Right renal pelvis (tissue), 4 donors: ENCODE data around the gene OR1E2. TPM values are rescaled to one million over a fixed set of nuclear protein-coding genes. Genes with fewer than 3 reads are reported as not detected.
"Not testable (repeated sequence)": the region's sequence is repeated elsewhere in the genome, so short reads cannot be mapped to it uniquely, and the experiment has no call there.

Source experiments
- DNase-seq, 4 donors: peaks; one replicate each; pipeline ENCODE4 v3.0.0-alpha.2; 2013; ENCODE audit warnings: low read depth in 4 of 4, low spot score in 3 of 4, missing footprints in 1 of 4
- polyA plus RNA-seq, 4 donors: library from polyadenylated mRNA; unstranded; fragments of 120-200 nt; gene quantifications; one replicate each; pipeline ENCODE4 v1.2.1, GENCODE V29; 2013; ENCODE audit not compliant: insufficient read length in 4 of 4

The OR1E2 gene
- under 1 TPM in 1 of 4 donors, not detected in 3; 0.06 TPM for polyA plus RNA-seq

- DNase-seq = no peak
Measured at GRCh38 chr17:3433741-3434140, at the start of gene OR1E2. Gene OR1E2 (minus strand): TSS chr17:3433841. CDS start chr17:3433841, 0 bp downstream.

- DNase-seq = no peak
Measured at GRCh38 chr17:3482852-3483251, 49.2 kb upstream of the OR1E2 start.

- no peak for DNase-seq
Measured at GRCh38 chr17:3479988-3480387, 46.3 kb upstream of the OR1E2 start.

- no peak for DNase-seq
Measured at GRCh38 chr17:3475812-3476610, 42.4 kb upstream of the OR1E2 start, which contains the start of gene ASPA. Gene ASPA (plus strand): TSS chr17:3475997. CDS start chr17:3476160, 163 bp downstream.

- no peak for DNase-seq
Measured at GRCh38 chr17:3475251-3475685, 41.6 kb upstream of the OR1E2 start.

GRCh38 chr17:3474212-3474611, 40.6 kb upstream of the OR1E2 start:
- DNase-seq = no peak

- DNase-seq = no peak
Measured at GRCh38 chr17:3472137-3472536, 38.5 kb upstream of the OR1E2 start.

- no peak for DNase-seq
Measured at GRCh38 chr17:3471599-3471998, 38.0 kb upstream of the OR1E2 start, which contains the start of gene SPATA22. Gene SPATA22 (minus strand): TSS chr17:3471819. CDS start chr17:3469325, 2,494 bp downstream.

GRCh38 chr17:3469529-3469928, 35.9 kb upstream of the OR1E2 start:
- no peak for DNase-seq

GRCh38 chr17:3466355-3466754, 32.7 kb upstream of the OR1E2 start:
- DNase-seq = not testable (repeated sequence)

GRCh38 chr17:3448059-3448665, 14.5 kb upstream of the OR1E2 start:
- DNase-seq = no peak

GRCh38 chr17:3447625-3448024, 14.0 kb upstream of the OR1E2 start:
- DNase-seq = no peak

- DNase-seq = no peak
Measured at GRCh38 chr17:3440451-3440850, 6.8 kb upstream of the OR1E2 start.

- no peak for DNase-seq
Measured at GRCh38 chr17:3438368-3438767, 4.7 kb upstream of the OR1E2 start.

GRCh38 chr17:3433215-3433614, 426 bp downstream of the OR1E2 start:
- DNase-seq = not testable (repeated sequence)

- DNase-seq = no peak
Measured at GRCh38 chr17:3418222-3418621, 15.4 kb downstream of the OR1E2 start.

- no peak for DNase-seq
Measured at GRCh38 chr17:3415610-3416009, 18.0 kb downstream of the OR1E2 start.

- DNase-seq = not testable (repeated sequence)
Measured at GRCh38 chr17:3412216-3412615, 21.4 kb downstream of the OR1E2 start.

- no peak for DNase-seq
Measured at GRCh38 chr17:3411070-3411469, 22.6 kb downstream of the OR1E2 start, which contains the start of gene OR3A3. Gene OR3A3 (plus strand): TSS chr17:3411370.

- DNase-seq = not testable (repeated sequence)
Measured at GRCh38 chr17:3403856-3404255, 29.8 kb downstream of the OR1E2 start.

GRCh38 chr17:3401786-3402185, 31.9 kb downstream of the OR1E2 start:
- DNase-seq = no peak

GRCh38 chr17:3400055-3400454, 33.6 kb downstream of the OR1E2 start:
- no peak for DNase-seq
